ENCODE data around the gene MTNR1B.

Gene MTNR1B

GRCh38 chr11:92969634-92970347, at the start of gene MTNR1B:
Gene MTNR1B, plus strand, starts transcription at chr11:92969651. Its CDS starts 75 bp downstream, at chr11:92969726.
- H3K4me1 ChIP-seq (ENCODE audit: control insufficient read depth in 5 of 5, insufficient read depth in 5 of 5, low read length in 5 of 5), result peaks cover 0 to 11% (median 0%) of the 10 kb centered on the region in 5 donors
- H3K9ac ChIP-seq (ENCODE audit: low read length in 5 of 5), result no peak within 1 kb of the TSS
- no peak within 1 kb of the TSS for H3K27ac ChIP-seq (ENCODE audit: low read depth, low read length)
- H3K36me3 ChIP-seq (ENCODE audit: control insufficient read depth in 5 of 5, insufficient read depth in 5 of 5, low read length in 5 of 5), result no peaks in the 10 kb centered on the region
- H3K9me3 ChIP-seq (ENCODE audit: control insufficient read depth in 5 of 5, low read length in 5 of 5), result no peaks in the 10 kb centered on the region
- H3K27me3 ChIP-seq (ENCODE audit: control insufficient read depth in 5 of 5, insufficient read depth in 4 of 5, low read length in 5 of 5), result peaks cover 7 to 15% (median 12%) of the 10 kb centered on the region in 5 donors
- H3K4me3 ChIP-seq (ENCODE audit: low read depth in 1 of 5, low read length in 5 of 5), result no peak within 1 kb of the TSS

GRCh38 chr11:92920331-92920730, 49.1 kb upstream of the MTNR1B start:
- H3K27ac ChIP-seq (ENCODE audit: low read depth, low read length), result no peak overlapping the region
- no peaks in the 10 kb centered on the region for H3K4me1 ChIP-seq (ENCODE audit: control insufficient read depth in 5 of 5, insufficient read depth in 5 of 5, low read length in 5 of 5)
- peaks cover 0 to 4% (median 0%) of the 10 kb centered on the region in 5 donors for H3K9me3 ChIP-seq (ENCODE audit: control insufficient read depth in 5 of 5, low read length in 5 of 5)
- no peaks in the 10 kb centered on the region for H3K36me3 ChIP-seq (ENCODE audit: control insufficient read depth in 5 of 5, insufficient read depth in 5 of 5, low read length in 5 of 5)
- peaks cover 0 to 3% (median 0%) of the 10 kb centered on the region in 5 donors for H3K27me3 ChIP-seq (ENCODE audit: control insufficient read depth in 5 of 5, insufficient read depth in 4 of 5, low read length in 5 of 5)
- H3K4me3 ChIP-seq (ENCODE audit: low read depth in 1 of 5, low read length in 5 of 5), result no peak overlapping the region
- H3K9ac ChIP-seq (ENCODE audit: low read length in 5 of 5), result no peak overlapping the region

GRCh38 chr11:92922731-92923130, 46.7 kb upstream of the MTNR1B start:
- Histone ChIP-seq H3K27ac (ENCODE audit: low read depth, low read length) (no peak overlapping the region), H3K9me3 (ENCODE audit: control insufficient read depth in 5 of 5, low read length in 5 of 5) (peaks cover 0 to 8% (median 0%) of the 10 kb centered on the region in 5 donors), H3K36me3 (ENCODE audit: control insufficient read depth in 5 of 5, insufficient read depth in 5 of 5, low read length in 5 of 5) (no peaks in the 10 kb centered on the region), H3K9ac (ENCODE audit: low read length in 5 of 5) (no peak overlapping the region), H3K27me3 (ENCODE audit: control insufficient read depth in 5 of 5, insufficient read depth in 4 of 5, low read length in 5 of 5) (peaks cover 0 to 3% (median 0%) of the 10 kb centered on the region in 5 donors), H3K4me1 (ENCODE audit: control insufficient read depth in 5 of 5, insufficient read depth in 5 of 5, low read length in 5 of 5) (no peaks in the 10 kb centered on the region), H3K4me3 (ENCODE audit: low read depth in 1 of 5, low read length in 5 of 5) (no peak overlapping the region)

GRCh38 chr11:92929246-92929645, 40.2 kb upstream of the MTNR1B start:
- no peak overlapping the region for H3K4me3 ChIP-seq (ENCODE audit: low read depth in 1 of 5, low read length in 5 of 5)
- peaks cover 0 to 8% (median 0%) of the 10 kb centered on the region in 5 donors for H3K9me3 ChIP-seq (ENCODE audit: control insufficient read depth in 5 of 5, low read length in 5 of 5)
- H3K36me3 ChIP-seq (ENCODE audit: control insufficient read depth in 5 of 5, insufficient read depth in 5 of 5, low read length in 5 of 5), result no peaks in the 10 kb centered on the region
- no peak overlapping the region for H3K9ac ChIP-seq (ENCODE audit: low read length in 5 of 5)
- no peaks in the 10 kb centered on the region for H3K4me1 ChIP-seq (ENCODE audit: control insufficient read depth in 5 of 5, insufficient read depth in 5 of 5, low read length in 5 of 5)
- no peak overlapping the region for H3K27ac ChIP-seq (ENCODE audit: low read depth, low read length)
- no peaks in the 10 kb centered on the region for H3K27me3 ChIP-seq (ENCODE audit: control insufficient read depth in 5 of 5, insufficient read depth in 4 of 5, low read length in 5 of 5)

GRCh38 chr11:92929653-92930052, 39.8 kb upstream of the MTNR1B start:
- Histone ChIP-seq H3K4me3 (ENCODE audit: low read depth in 1 of 5, low read length in 5 of 5) (no peak overlapping the region), H3K36me3 (ENCODE audit: control insufficient read depth in 5 of 5, insufficient read depth in 5 of 5, low read length in 5 of 5) (no peaks in the 10 kb centered on the region), H3K4me1 (ENCODE audit: control insufficient read depth in 5 of 5, insufficient read depth in 5 of 5, low read length in 5 of 5) (no peaks in the 10 kb centered on the region)

GRCh38 chr11:92931746-92932422, 37.6 kb upstream of the MTNR1B start:
- Histone ChIP-seq H3K36me3 (ENCODE audit: control insufficient read depth in 5 of 5, insufficient read depth in 5 of 5, low read length in 5 of 5) (no peaks in the 10 kb centered on the region), H3K4me3 (ENCODE audit: low read depth in 1 of 5, low read length in 5 of 5) (no peak overlapping the region)

More at GRCh38 chr11:92929653-92930052, 39.8 kb upstream of the MTNR1B start:
- no peak overlapping the region for H3K9ac ChIP-seq (ENCODE audit: low read length in 5 of 5)
- no peak overlapping the region for H3K27ac ChIP-seq (ENCODE audit: low read depth, low read length)
- H3K9me3 ChIP-seq (ENCODE audit: control insufficient read depth in 5 of 5, low read length in 5 of 5), result peaks cover 0 to 8% (median 0%) of the 10 kb centered on the region in 5 donors
- H3K27me3 ChIP-seq (ENCODE audit: control insufficient read depth in 5 of 5, insufficient read depth in 4 of 5, low read length in 5 of 5), result no peaks in the 10 kb centered on the region

GRCh38 chr11:92939305-92939704, 30.1 kb upstream of the MTNR1B start:
- Histone ChIP-seq H3K36me3 (ENCODE audit: control insufficient read depth in 5 of 5, insufficient read depth in 5 of 5, low read length in 5 of 5) (no peaks in the 10 kb centered on the region), H3K9me3 (ENCODE audit: control insufficient read depth in 5 of 5, low read length in 5 of 5) (no peaks in the 10 kb centered on the region)

More at GRCh38 chr11:92931746-92932422, 37.6 kb upstream of the MTNR1B start:
- no peaks in the 10 kb centered on the region for H3K27me3 ChIP-seq (ENCODE audit: control insufficient read depth in 5 of 5, insufficient read depth in 4 of 5, low read length in 5 of 5)
- no peak overlapping the region for H3K27ac ChIP-seq (ENCODE audit: low read depth, low read length)
- no peaks in the 10 kb centered on the region for H3K9me3 ChIP-seq (ENCODE audit: control insufficient read depth in 5 of 5, low read length in 5 of 5)
- no peaks in the 10 kb centered on the region for H3K4me1 ChIP-seq (ENCODE audit: control insufficient read depth in 5 of 5, insufficient read depth in 5 of 5, low read length in 5 of 5)
- no peak overlapping the region for H3K9ac ChIP-seq (ENCODE audit: low read length in 5 of 5)

GRCh38 chr11:92941676-92942571, 27.5 kb upstream of the MTNR1B start:
- no peaks in the 10 kb centered on the region for H3K36me3 ChIP-seq (ENCODE audit: control insufficient read depth in 5 of 5, insufficient read depth in 5 of 5, low read length in 5 of 5)
- no peaks in the 10 kb centered on the region for H3K4me1 ChIP-seq (ENCODE audit: control insufficient read depth in 5 of 5, insufficient read depth in 5 of 5, low read length in 5 of 5)
- no peak overlapping the region for H3K9ac ChIP-seq (ENCODE audit: low read length in 5 of 5)
- H3K4me3 ChIP-seq (ENCODE audit: low read depth in 1 of 5, low read length in 5 of 5), result no peak overlapping the region
- H3K27me3 ChIP-seq (ENCODE audit: control insufficient read depth in 5 of 5, insufficient read depth in 4 of 5, low read length in 5 of 5), result peaks cover 0 to 4% (median 0%) of the 10 kb centered on the region in 5 donors
- no peak overlapping the region for H3K27ac ChIP-seq (ENCODE audit: low read depth, low read length)
- no peaks in the 10 kb centered on the region for H3K9me3 ChIP-seq (ENCODE audit: control insufficient read depth in 5 of 5, low read length in 5 of 5)

More at GRCh38 chr11:92939305-92939704, 30.1 kb upstream of the MTNR1B start:
- Histone ChIP-seq H3K4me3 (ENCODE audit: low read depth in 1 of 5, low read length in 5 of 5) (no peak overlapping the region), H3K27ac (ENCODE audit: low read depth, low read length) (no peak overlapping the region), H3K9ac (ENCODE audit: low read length in 5 of 5) (no peak overlapping the region), H3K27me3 (ENCODE audit: control insufficient read depth in 5 of 5, insufficient read depth in 4 of 5, low read length in 5 of 5) (peaks cover 0 to 4% (median 0%) of the 10 kb centered on the region in 5 donors), H3K4me1 (ENCODE audit: control insufficient read depth in 5 of 5, insufficient read depth in 5 of 5, low read length in 5 of 5) (no peaks in the 10 kb centered on the region)

GRCh38 chr11:92946707-92947106, 22.7 kb upstream of the MTNR1B start:
- peaks cover 3 to 15% (median 11%) of the 10 kb centered on the region in 5 donors for H3K9me3 ChIP-seq (ENCODE audit: control insufficient read depth in 5 of 5, low read length in 5 of 5)
- H3K27me3 ChIP-seq (ENCODE audit: control insufficient read depth in 5 of 5, insufficient read depth in 4 of 5, low read length in 5 of 5), result peaks cover 0 to under 1% (median 0%) of the 10 kb centered on the region in 5 donors
- H3K9ac ChIP-seq (ENCODE audit: low read length in 5 of 5), result no peak overlapping the region
- H3K27ac ChIP-seq (ENCODE audit: low read depth, low read length), result no peak overlapping the region
- H3K36me3 ChIP-seq (ENCODE audit: control insufficient read depth in 5 of 5, insufficient read depth in 5 of 5, low read length in 5 of 5), result no peaks in the 10 kb centered on the region
- no peak overlapping the region for H3K4me3 ChIP-seq (ENCODE audit: low read depth in 1 of 5, low read length in 5 of 5)
- peaks cover 0 to 11% (median 0%) of the 10 kb centered on the region in 5 donors for H3K4me1 ChIP-seq (ENCODE audit: control insufficient read depth in 5 of 5, insufficient read depth in 5 of 5, low read length in 5 of 5)

All from subcutaneous abdominal adipose tissue (tissue), 5 donors.